Sigmoid colon (tissue), 4 donors: ENCODE data around the gene FNIP2.

Experiments used
- EP300 ChIP-seq, 4 donors: sonication (generic); formaldehyde crosslinking; IDR thresholded peaks; one replicate each; pipeline ENCODE4 v1.6.1; 2017; ENCODE audit warnings: antibody characterized with exemption in 4 of 4
- POLR2A ChIP-seq, 2 donors: fragments of 450-650 bp; IDR thresholded peaks; one replicate each; pipeline ENCODE4 v1.6.1; 2016; ENCODE audit warnings: antibody characterized with exemption in 2 of 2, mild to moderate bottlenecking in 2 of 2, moderate library complexity in 2 of 2
- TF ChIP-seq, protein P1 (sequence below), 4 experiments: fragments of 450-650 bp in 3 of 4; fragments of 200-600 bp in 1 of 4; IDR thresholded peaks; one replicate each; pipeline ENCODE4 v1.5.1; 2016 to 2019; ENCODE audit warnings: antibody characterized with exemption in 4 of 4, mild to moderate bottlenecking in 3 of 4, moderate library complexity in 2 of 4

GRCh38 chr4:158778712-158779111, 9.9 kb downstream of the FNIP2 start:
- TF ChIP-seq POLR2A (IDR thresholded peaks at IDR 0.05): no peak
- TF ChIP-seq, protein P1, sequence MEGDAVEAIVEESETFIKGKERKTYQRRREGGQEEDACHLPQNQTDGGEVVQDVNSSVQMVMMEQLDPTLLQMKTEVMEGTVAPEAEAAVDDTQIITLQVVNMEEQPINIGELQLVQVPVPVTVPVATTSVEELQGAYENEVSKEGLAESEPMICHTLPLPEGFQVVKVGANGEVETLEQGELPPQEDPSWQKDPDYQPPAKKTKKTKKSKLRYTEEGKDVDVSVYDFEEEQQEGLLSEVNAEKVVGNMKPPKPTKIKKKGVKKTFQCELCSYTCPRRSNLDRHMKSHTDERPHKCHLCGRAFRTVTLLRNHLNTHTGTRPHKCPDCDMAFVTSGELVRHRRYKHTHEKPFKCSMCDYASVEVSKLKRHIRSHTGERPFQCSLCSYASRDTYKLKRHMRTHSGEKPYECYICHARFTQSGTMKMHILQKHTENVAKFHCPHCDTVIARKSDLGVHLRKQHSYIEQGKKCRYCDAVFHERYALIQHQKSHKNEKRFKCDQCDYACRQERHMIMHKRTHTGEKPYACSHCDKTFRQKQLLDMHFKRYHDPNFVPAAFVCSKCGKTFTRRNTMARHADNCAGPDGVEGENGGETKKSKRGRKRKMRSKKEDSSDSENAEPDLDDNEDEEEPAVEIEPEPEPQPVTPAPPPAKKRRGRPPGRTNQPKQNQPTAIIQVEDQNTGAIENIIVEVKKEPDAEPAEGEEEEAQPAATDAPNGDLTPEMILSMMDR (IDR thresholded peaks at IDR 0.05): no peak
- no peak for TF ChIP-seq EP300 (IDR thresholded peaks at IDR 0.05)
